Hepatocyte (in vitro differentiated cells): ENCODE results near the gene MAP2K2. TPM values are rescaled to one million over a fixed set of nuclear protein-coding genes. Genes with fewer than 3 reads are reported as not detected.

Experiments used
- DNase-seq: peaks from one replicate; pipeline ENCODE4 v3.0.0-alpha.2; 2016; ENCODE audit warnings: low spot score
- H2AFZ ChIP-seq: fragments of 200-600 bp; sonication (generic); 2 replicates; pipeline ENCODE4 v1.6.0; 2016; ENCODE audit warnings: antibody characterized with exemption, mild to moderate bottlenecking
- H3K27ac ChIP-seq: fragments of 200-600 bp; sonication (generic); 2 replicates; pipeline ENCODE4 v1.5.1; 2016; ENCODE audit warnings: mild to moderate bottlenecking
- H3K27me3 ChIP-seq: fragments of 200-600 bp; sonication (generic); 2 replicates; pipeline ENCODE4 v1.6.1; 2016
- H3K36me3 ChIP-seq: fragments of 200-600 bp; sonication (generic); replicated peaks from 2 replicates; pipeline ENCODE4 v1.5.1; 2016; ENCODE audit warnings: low read depth; ENCODE audit not compliant: insufficient read depth
- H3K4me1 ChIP-seq: fragments of 200-600 bp; sonication (generic); 2 replicates; pipeline ENCODE4 v1.5.1; 2016; ENCODE audit warnings: mild to moderate bottlenecking, moderate library complexity; ENCODE audit not compliant: insufficient read depth
- H3K4me2 ChIP-seq: fragments of 200-600 bp; sonication (generic); 2 replicates; pipeline ENCODE4 v1.6.0; 2016
- H3K4me3 ChIP-seq: fragments of 200-600 bp; sonication (generic); 2 replicates; pipeline ENCODE4 v1.5.1; 2016; ENCODE audit warnings: mild to moderate bottlenecking
- H3K79me2 ChIP-seq: fragments of 200-600 bp; sonication (generic); 2 replicates; pipeline ENCODE4 v1.6.0; 2017; ENCODE audit warnings: mild to moderate bottlenecking
- H3K9me2 ChIP-seq: fragments of 200-600 bp; sonication (generic); replicated peaks from 2 replicates; pipeline ENCODE4 v1.6.0; 2017; ENCODE audit warnings: mild to moderate bottlenecking; ENCODE audit not compliant: insufficient read depth
- H3K9me3 ChIP-seq: fragments of 200-600 bp; sonication (generic); 2 replicates; pipeline ENCODE4 v1.5.1; 2016; ENCODE audit warnings: low read depth, mild to moderate bottlenecking
- H4K20me1 ChIP-seq: fragments of 200-600 bp; sonication (generic); 2 replicates; pipeline ENCODE4 v1.6.0; 2016; ENCODE audit warnings: mild to moderate bottlenecking; ENCODE audit not compliant: insufficient read depth, poor library complexity, severe bottlenecking
- CTCF ChIP-seq: fragments of 200-600 bp; sonication (generic); IDR thresholded peaks from 2 replicates; pipeline ENCODE4 v1.5.1; 2016; ENCODE audit warnings: antibody characterized with exemption, mild to moderate bottlenecking; ENCODE audit not compliant: poor library complexity
- EZH2 ChIP-seq: fragments of 200-600 bp; sonication (generic); IDR thresholded peaks from 2 replicates; pipeline ENCODE4 v1.6.1; 2016; ENCODE audit warnings: antibody characterized with exemption, mild to moderate bottlenecking, borderline replicate concordance
- EZH2phosphoT487 ChIP-seq: fragments of 200-600 bp; sonication (generic); IDR thresholded peaks from one replicate; pipeline ENCODE4 v1.6.1; 2018; ENCODE audit warnings: antibody characterized with exemption, mild to moderate bottlenecking, low read depth, moderate library complexity; ENCODE audit not compliant: unreplicated experiment, severe bottlenecking
- whole genome bisulfite sequencing: methylation state at CpG from one replicate; pipeline ENCODE4 v1.1.6; 2016; ENCODE audit warnings: low lambda C conversion rate; ENCODE audit errors: missing lambda C conversion rate; 5-methylcytosine and 5-hydroxymethylcytosine counted together
- polyA plus RNA-seq: library from polyadenylated mRNA; unstranded; fragments of >200 nt; fragmentation: Nextera tagmentation; extraction: Ambion mirVana; gene quantifications from 2 replicates; pipeline ENCODE4 v1.2.1, GENCODE V29; 2016
- total RNA-seq: library from RNA; depleted of rRNA; stranded (reverse); fragments of >200 nt; gene quantifications from 2 replicates; pipeline ENCODE4 v1.2.3, GENCODE V29; 2014

Gene MAP2K2
- total and polyA plus RNA-seq, 2 experiments from 2014 or later: 135 to 188 TPM

DNA sequence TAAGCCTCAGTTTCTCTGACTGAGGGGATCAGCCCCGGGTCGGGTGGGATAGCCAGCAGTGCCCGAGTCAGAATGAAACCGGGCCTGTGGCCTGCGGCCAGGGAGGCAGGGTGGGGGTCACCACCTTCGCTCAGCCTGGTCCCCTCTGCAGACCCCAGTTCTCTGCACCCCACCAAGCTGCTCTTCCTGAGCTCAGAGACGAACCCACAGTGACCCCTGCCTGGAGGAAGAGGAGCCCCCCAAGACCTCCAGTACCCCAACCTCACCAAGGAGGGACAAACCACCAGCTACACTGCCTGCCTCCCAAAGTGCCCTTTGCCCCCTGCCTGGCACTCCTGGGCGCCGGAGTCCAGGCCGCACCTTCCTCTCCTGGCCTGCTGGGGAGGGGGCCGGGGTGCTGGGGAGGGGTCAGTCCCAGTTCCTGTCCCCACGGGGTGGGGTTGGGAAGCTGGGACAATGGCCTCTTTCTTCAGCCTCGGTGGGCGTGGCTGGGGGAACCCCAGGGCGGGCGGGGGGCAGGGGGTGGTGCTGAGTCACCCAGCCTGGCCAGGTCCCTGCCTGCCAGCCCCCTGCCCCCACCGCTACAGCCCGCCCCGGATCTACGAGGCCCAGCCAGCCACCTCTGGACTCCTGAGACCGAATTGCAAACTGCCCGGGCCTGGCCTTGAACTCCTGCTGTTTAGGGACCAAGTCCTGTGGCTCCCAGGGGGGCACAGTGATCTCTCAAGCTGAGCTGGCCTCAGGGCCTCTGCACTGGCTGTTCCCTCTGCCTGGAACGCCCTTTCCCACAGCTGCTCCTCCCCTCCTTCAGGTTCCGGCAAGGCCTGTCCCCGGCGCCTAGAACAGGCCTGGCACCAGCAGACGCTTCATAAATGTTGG lies 71.6 kb downstream of the MAP2K2 start:
- H3K36me3 ChIP-seq: no peaks in the 10 kb centered on the region
- H3K4me2 ChIP-seq: peak overlapping the region; percentile 67
- no peaks in the 10 kb centered on the region for H3K9me3 ChIP-seq
- peak overlapping the region; percentile 97 for H3K27ac ChIP-seq
- 75% methylated on average over 15 of the region's 27 CpGs for WGBS
- H4K20me1 ChIP-seq: peaks cover 78% of the 10 kb centered on the region
- peak; percentile 87 for DNase-seq
- H3K27me3 ChIP-seq: no peaks in the 10 kb centered on the region
- H3K79me2 ChIP-seq: peaks cover 89% of the 10 kb centered on the region
- H2AFZ ChIP-seq: no peak overlapping the region
- H3K4me1 ChIP-seq: peaks cover 21% of the 10 kb centered on the region
- no peaks in the 10 kb centered on the region for H3K9me2 ChIP-seq
- TF ChIP-seq EZH2phosphoT487 (no peak), CTCF (no peak), EZH2 (no peak)
- H3K4me3 ChIP-seq: no peak overlapping the region

GRCh38 chr19:4051175-4052101 lies 72.5 kb downstream of the MAP2K2 start:
- Histone ChIP-seq H3K4me3 (no peak overlapping the region), H3K9me2 (no peaks in the 10 kb centered on the region), H4K20me1 (peaks cover 74% of the 10 kb centered on the region), H3K9me3 (no peaks in the 10 kb centered on the region), H3K79me2 (peaks cover 89% of the 10 kb centered on the region), H3K27me3 (no peaks in the 10 kb centered on the region), H3K4me1 (peaks cover 21% of the 10 kb centered on the region), H3K4me2 (peak overlapping the region; percentile 67), H3K27ac (peak overlapping the region; percentile 97), H3K36me3 (no peaks in the 10 kb centered on the region), H2AFZ (no peak overlapping the region)
- no peak for TF ChIP-seq CTCF
- TF ChIP-seq EZH2: no peak
- TF ChIP-seq EZH2phosphoT487: no peak
- 77% methylated on average over 13 of the region's 15 CpGs for WGBS
- DNase-seq: peak; percentile 66

DNA sequence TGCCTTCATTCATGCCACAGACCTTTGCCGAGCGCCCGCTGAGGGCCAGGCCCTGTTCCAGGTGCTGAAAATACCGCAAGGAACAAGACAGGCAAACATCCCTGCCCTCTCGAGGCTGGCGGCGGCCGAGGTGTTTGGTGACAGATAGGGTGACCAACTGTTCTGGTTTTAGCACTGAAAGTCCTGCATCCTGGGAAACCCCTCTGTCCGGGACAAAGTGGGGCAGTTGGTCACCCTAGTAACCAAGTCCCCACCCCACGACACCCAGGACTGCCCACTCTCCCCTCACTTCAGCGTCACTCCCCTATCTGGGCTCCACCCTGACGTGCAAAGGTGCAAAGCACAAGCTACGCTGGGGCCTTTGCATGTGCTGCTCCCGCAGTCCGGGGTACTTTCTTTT lies 74.5 kb downstream of the MAP2K2 start:
- Histone ChIP-seq H3K27ac (no peak overlapping the region), H3K4me1 (peaks cover 21% of the 10 kb centered on the region), H3K4me3 (no peak overlapping the region), H3K27me3 (no peaks in the 10 kb centered on the region), H3K79me2 (peaks cover 91% of the 10 kb centered on the region), H3K4me2 (no peak overlapping the region), H3K9me2 (no peaks in the 10 kb centered on the region), H3K36me3 (no peaks in the 10 kb centered on the region), H2AFZ (no peak overlapping the region), H3K9me3 (no peaks in the 10 kb centered on the region), H4K20me1 (peaks cover 80% of the 10 kb centered on the region)
- TF ChIP-seq CTCF: no peak
- no peak for DNase-seq
- WGBS: 91% methylated on average over 15 of the region's 15 CpGs
